Stimulated activated CD8-positive, alpha-beta memory T cell treated with anti-CD3 and anti-CD28 coated beads, Interleukin-15, amount 100 ng/mL, for 48 hours (primary cell): ENCODE results near the gene PLEKHA5.
"Not testable (repeated sequence)": the region's sequence is repeated elsewhere in the genome, so short reads cannot be mapped to it uniquely, and the experiment has no call there.

ENCODE experiments used
- DNase-seq, 2 donors: peaks; one replicate each; pipeline ENCODE4 v3.0.0-alpha.2; 2020; ENCODE audit warnings: low read depth in 2 of 2

The PLEKHA5 gene

DNA sequence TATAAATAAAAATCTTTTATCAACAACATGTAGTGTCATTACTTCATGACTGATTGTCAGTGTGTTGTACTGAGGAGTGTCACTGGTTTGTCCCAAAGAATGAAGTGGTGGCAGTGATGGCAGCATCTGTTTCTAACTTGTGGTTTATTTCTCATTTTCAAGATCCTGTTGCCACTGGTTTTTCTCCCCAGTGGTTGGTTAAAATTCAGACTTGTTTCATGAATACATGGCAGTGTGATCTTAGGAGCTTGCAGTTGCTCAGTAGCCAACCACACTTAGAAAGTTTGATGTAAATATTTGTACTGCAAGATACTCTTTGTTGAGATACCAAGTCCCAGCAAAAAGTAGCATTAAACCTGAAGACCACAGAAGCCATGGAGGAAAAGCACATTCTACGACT is 69.8 kb downstream of the PLEKHA5 start:
- DNase-seq, result no peak

DNA sequence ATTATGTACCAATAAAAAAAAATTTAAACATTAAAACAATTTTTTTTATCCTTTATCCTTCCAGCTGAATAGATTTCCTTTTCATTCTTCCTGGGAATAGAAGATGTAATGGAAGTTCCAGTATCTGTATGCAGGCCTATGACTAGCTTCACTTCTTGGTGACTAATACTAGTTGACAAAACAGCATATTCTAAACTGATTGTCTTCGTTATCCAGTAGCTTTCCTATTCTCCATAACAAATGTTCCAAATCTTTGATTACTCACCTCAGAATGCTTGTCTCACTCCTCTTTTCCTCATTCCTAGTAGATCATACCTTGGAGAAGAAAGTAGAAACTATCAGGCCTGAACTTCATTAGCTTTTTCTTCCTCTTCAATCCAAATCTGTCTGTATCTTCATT is 70.7 kb downstream of the PLEKHA5 start:
- DNase-seq, result no peak

DNA sequence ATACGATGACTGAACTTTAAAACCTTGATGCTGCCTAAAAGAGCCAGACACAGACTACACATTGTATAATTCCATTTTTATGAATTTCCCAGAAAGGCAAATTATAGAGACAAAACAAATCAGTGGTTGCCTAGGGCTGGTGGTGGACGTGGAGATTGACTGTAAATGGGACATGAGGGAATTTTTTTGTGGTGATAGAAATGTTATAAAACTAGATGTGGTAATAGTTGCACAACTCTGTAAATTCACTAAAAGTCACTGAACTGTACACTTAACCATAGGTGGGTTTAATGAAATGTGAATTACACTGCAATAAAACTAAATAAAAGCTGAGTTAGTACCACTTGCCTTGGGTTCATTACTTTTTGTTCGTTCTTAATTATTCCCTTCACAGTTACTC is 72.1 kb downstream of the PLEKHA5 start:
- no peak for DNase-seq

DNA sequence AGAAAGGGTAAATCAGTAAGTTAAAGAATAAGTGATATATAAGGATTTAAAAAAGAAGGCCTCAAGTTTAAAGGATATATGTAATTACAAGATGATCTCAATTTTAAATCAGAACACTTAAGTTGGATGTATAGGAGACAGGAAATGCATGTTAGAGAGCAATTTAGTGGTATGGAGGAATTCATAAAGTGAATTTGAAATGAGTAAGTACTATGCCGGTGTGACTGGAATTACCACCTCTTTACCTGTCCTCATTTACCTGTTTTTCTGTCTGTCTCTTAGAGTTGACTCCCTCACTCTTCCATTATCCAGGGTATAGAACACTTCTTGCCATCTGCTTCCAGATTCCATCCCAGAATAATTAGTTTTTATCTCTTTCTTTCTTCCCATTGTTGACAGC is 73.5 kb downstream of the PLEKHA5 start:
- DNase-seq, result no peak

DNA sequence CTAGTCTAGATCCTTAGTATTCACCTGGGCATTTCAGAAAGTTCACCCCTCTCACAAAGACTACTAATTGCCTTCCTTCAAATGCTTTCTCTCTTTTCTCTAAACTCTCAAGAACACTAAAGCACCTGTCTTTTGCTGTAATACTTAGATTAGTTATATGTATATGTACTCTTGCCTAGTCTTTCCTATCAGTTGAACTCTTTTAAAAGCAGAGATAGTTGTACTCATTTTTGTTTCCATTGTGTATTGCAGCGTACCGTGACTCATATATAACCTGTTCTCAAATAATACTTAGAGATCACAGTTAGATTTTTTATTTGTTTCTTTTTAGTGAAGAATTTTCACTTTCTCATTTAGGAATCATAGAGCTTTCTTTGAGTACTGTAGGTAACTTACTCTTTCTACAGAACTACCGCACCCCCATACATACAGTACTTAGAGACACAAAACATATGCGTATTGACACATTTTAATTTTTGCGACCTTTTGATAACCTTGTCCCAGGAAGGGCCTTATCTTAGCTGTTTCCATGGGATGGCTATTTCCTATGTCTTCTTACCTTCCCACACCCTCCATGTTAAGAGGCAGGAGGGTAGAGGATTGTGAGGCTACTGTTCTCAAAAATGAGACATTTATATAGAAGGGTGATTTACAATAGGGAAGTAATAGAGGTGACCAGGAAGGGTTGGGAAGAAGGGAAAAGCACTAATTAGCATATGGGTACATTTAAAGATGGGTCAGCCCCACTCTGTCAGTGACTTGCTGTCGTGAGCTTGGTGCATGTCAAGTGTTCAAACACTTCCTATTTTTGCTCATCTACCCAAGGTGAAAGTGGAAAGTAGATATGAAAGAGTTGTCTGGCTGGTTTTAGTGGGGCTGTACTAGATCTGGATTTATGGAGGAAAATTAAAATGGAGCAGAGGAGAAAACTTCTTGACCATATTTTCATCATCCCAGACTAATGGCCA is 74.3 kb downstream of the PLEKHA5 start:
- DNase-seq, result no peak

DNA sequence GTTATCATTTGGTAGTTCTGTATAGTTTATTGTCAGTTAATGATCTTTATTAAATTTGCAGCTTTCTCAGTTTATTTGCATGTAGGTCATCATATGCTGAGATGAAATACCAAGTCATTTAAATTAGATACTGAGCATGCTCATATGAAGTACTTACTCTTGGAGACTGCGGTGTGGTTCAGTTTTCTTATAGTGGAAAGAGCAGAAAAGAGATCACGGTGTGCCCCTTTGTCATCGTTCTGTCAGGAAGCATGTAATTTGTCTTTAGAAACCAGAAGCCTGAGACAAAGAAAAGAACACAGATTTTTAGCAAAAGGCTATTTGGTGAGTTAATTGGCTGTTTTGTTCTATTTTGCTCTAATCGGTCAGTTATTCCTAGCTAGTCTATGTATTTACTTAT is 75.6 kb downstream of the PLEKHA5 start:
- no peak for DNase-seq

DNA sequence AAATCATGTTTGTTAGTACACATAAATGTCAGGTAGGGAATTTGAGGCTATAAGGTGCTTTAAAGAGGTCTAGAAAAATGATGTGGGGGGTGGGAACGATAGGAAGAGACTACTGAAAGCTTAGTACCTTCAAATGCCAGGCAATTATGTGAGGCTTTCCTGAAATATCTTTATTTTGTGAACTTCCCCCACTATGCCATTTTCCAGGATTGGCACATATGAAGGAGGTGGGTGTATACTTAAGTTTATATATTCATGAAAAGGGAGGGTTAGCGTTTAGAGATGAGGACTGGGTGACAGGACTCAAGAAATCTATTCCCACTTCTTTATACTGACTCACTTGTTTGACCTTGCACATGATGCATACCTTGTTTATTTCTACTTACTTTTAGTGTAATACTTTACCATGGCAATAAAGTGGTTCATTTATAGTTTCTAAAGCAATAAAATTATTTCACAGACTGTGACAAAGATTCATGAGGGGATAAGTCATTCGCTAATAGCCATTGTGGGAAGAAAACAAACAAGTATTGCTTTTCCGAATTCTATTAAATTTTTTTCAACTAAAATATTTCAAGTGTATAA is 77.1 kb downstream of the PLEKHA5 start:
- DNase-seq, result no peak

DNA sequence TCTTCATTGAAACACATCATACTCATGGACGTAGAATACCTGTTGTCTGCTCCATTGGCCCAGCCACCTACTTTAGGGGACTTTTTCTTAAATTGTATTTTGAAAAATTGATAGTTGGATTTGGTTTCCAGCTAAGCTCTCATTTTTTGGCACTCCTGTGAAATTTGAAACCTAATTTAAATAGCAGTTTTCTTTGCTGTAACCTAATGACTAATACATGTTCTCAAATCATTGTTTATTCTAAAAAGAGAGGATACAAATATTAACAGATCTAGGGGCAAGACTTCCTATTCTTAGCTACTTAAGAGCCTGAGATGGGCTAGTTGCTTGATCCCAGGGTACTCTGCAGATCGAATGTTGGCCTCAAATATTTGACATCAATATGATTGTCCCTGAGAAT is 78.9 kb downstream of the PLEKHA5 start:
- DNase-seq, result no peak

DNA sequence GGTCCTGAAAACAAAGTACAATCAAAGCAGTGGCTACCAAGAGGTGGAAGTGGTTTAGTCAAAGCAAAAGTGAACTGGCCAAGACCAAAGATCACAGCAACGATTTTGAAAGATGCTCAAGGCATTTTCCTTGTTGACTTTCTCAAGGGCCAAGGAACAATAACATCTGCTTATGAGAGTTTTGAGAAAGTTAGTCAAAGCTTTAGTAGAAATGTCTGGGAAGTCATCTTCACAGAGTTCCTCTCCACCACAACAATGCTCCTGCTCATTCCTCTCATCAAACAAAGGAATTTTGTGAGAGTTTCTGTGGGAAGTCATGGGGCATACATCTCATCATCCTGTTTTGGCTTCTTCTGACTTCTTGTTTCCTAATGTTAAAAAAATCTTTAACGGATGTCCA is 80.1 kb downstream of the PLEKHA5 start:
- DNase-seq, result no peak

DNA sequence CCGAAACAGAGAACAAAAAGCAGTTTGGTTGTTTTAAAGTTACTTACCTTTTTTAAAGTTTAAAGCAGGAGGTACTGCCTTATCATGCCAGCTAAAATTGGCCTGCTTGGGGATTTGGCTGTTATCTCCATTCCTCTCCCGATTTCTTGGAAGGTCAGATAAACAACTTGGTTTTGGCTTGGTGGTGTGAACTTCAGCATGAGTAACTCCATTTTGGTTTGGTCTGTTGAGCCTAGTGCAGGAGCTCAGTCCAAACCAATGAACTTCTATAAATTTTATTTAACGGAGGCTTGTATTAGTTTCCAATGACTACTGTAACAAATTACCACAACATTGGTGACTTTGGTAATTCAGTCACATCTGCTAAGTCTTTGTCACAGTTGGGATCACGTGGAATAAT is 82.3 kb downstream of the PLEKHA5 start:
- no peak for DNase-seq

DNA sequence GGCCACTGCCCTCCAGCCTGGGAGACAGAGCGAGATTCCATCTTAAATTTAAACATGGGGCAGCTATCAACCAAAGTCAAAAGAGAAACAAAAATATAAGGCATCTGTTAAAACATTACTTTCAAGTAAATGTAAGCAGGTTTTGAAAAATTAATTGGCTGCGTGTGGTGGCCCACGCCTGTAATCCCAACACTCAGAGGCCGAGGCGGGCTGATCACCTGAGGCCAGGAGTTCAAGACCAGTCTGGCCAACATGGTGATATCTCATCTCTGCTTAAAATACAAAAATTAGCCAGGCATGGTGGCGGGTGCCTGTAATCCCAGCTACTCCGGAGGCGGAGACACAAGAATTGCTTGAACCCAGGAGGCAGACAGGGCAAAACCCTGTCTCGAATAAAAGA is 82.7 kb downstream of the PLEKHA5 start:
- DNase-seq, result no peak

DNA sequence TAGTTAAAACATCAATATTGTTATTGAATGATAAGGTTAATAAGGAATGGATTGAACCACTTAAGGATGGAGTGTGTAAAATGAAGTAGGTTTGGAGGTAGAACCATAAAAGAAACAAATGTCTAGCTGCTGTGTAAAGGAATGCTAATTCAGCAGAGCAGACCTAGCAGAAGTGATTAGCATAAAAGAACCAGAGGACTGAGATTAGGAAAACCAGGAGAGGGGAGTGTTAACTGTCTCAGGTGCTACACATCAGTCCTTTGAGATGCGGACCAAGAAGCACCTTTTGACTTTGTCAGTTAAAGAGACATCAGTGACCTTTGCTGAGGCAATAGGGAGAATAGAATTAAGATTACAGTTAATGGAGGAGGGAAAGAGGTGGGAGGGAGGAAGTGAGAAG is 84.5 kb downstream of the PLEKHA5 start:
- no peak for DNase-seq

DNA sequence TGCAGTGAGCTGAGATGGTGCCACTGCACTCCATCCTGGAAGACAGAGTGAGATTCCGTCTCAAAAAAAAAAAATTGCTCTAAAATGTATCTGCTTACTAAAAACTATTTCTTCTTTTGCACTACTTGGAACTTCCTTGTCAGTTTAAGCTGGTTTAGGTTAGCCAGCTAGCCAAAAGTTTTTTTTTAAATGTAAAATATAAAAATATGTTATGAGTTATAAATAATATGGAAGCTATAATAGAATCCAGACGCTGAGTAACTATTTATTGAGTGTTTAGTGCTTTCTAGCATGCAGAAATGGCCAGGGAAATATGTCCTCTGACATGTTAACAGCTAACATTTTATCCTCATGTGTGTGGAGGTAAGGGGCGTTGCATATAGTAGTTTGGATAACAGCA is 85.6 kb downstream of the PLEKHA5 start:
- DNase-seq, result no peak

DNA sequence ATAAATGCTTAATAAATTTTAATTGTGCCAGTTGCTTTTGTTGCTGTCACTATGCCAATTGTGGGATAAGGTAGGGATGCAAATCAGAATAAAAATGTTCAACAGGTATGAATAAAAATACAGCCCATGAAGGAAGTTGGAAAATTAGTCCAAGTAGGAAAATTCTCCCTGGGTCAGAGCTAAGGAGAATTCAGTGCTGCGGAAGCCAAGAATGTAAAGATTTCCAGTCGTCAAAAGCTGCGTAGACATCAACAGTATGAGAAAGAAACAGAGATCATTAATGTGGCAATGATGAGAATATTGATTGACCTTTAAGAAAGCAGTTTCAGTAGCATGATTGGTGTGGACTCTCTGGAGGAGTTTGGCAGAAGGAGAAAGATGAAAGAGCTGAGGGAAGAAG is 87.9 kb downstream of the PLEKHA5 start:
- DNase-seq, result no peak

DNA sequence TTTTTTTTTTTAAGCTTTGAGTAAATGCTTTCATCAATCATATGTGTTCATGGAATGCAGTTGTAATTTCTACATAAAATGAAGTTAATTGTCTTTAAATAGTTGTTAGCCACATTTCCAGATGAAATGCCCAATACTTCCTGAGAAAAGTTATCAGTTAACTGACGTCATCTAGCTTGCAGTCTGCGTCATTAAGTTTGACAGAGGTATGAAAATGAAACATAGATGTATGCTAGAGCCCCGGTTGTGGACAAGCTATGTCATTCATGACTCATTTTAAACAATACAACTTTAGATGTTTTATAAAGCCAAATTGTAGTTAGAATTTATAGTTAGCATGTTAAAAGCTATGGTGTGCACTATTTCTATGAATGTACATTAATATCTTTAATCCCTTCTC is 90.7 kb downstream of the PLEKHA5 start:
- no peak for DNase-seq

DNA sequence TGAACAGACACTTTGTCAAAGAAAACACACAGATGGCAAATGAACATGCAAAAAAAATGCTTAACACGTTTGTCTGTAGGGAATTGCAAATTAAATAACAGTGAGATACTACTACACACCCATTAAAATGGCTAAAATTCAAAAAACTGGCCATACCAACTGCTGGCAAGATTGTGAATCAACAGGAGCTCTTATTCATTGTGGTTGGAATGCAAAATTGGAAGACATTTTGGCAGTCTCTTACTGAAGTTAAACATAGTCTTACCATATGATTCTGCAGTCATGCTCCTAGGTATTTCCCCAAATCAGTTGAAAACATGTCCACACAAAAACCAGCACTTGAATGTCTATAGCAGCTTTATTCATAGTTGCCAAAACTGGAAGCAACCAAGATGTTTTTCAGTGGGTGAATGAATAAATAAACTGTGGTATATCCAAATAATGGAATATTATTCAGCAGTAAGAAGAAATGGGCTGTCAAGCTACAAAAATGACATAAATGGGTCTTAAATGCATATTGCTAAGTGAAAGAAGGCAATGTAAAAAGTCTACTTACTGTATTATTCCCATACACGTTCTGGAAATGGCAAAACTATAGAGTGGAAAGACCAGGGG is 91.4 kb downstream of the PLEKHA5 start:
- no peak for DNase-seq

DNA sequence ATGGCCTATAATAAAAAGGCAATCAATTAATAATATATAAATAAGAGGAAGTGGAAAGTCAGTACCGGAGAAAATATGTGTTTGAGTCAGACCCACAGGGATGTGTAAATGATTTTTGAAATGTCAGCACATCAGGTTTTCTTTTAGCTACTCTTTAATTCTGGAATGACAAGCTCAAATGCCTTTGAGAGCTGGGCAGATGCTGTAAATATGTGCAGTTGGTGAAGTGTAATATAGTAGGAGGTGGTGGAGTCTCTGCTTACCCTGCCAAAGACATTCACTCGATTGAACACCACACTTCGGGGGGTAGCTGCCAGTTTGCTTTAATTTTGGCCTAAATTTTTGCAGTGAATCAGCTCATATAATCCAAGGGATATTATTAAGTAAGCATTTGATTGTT is 93.0 kb downstream of the PLEKHA5 start:
- no peak for DNase-seq

DNA sequence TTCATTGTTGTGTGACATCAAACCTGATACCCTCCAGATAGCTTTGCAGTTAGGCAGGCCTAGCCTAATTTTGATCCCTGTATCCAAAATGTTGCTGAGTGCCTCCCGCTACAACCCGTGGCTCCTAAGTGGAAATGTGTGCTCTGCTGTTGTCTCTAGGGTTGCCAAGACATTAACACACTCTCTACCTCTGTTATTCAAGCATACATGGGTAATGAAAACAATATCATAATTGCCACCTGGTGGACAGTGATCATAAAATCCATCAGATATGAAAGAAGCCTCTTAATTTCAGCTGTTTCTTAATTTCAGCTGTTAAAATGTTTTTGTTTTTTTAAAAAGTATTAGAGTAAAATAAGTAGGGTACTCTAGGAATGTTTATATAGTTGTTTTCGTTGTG is 93.5 kb downstream of the PLEKHA5 start:
- DNase-seq, result no peak

DNA sequence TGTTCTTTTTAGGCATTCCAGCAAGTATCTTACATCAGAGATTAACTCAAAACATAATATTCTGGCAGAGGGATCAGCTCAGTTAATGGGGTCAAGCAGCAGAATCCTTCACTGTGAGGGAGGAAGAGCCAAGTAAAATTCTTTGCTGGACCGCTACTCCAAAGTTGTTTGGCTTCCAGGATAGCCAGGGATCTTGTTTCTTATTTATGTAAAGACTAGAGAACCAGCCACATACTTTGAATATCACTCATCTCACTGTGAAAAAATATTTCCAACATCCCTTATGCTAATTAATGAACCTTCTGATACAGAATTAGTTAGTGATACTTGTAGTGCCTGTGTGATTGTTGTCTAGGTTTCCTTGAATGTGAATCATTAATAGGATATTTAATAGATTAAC is 94.2 kb downstream of the PLEKHA5 start:
- no peak for DNase-seq

DNA sequence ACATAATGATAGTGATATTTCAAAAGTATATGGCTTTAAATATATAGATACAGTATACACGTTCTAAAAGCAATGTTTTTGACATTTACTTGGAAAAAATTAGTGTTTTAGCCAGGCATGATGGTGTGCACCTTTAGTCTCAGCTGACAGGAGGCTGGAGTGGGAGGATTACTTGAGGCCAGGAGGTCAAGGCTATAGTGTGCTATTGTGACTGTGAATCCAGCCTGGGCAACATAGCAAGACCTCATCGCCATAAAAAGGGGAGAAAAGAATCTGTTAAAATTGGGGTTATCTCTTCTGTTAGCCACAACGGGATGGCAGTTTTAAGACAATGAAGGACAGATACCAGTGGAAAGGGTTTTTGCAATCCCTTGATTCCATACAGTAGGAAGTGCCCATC is 95.2 kb downstream of the PLEKHA5 start:
- no peak for DNase-seq

DNA sequence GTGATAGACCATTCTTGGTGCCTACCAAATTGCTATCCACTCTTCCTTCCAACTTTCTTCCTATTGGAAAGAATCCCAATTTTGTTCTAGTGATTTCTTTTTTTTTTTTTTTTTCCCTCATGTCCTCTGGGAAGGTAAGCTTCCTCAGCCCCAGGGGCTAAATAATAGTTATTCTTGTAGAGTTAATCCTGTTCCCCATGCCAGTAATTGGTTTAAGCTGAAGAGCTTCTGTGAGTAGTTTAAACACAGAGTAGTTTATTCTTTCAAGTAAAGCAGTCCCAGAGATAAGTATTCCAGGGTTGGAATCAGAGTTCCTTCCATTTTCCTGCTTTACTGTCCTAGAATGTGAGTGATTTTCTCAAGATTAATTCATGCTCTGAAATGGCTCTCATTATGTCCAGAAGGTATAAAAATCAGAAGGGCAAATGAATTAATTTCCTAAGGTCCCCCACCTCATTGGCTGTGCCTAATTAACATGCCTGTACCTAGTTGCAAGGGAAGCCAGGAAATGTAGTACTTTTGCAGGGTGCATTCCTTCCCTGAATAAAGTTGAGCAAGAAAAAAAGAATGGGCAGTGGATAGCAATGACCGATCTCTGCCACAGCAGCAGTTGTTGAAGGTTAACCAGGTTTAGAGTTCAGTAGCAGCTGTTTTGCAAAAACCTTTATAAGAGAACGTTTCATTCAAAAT is 97.8 kb downstream of the PLEKHA5 start:
- DNase-seq, result no peak

DNA sequence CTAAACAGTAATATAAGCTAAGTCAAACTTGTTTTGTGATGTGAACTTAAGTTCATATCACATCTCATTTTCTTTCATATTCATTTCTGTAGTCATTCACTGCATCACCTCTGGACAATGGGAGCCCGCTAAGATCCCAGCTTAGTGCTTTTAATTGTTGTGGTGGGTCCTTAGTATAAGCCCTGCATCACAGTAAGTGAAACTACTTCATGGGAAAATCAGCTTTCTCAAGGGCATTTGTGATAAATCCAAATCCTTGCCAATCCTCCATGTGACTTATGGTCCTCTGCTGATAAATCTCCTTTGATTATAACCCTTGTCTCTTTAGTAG is 98.3 kb downstream of the PLEKHA5 start:
- no peak for DNase-seq

DNA sequence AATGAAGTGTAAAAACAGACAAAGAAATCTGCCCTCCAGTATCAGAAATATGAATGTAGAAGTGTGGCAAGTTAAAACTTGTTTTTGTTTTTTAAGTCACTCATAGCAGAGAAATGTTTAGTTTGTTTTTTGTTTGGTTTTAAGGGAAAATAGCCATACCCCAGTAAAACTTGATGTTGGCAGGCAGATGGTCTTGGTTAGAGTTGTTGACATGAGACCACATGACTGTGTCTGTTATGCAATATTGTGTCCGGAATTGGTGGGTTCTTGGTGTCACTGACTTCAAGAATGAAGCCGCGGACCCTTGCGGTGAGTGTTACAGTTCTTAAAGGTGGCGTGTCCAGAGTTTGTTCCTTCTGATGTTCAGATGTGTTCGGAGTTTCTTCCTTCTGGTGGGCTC is 99.5 kb downstream of the PLEKHA5 start:
- DNase-seq, result not testable (repeated sequence)
